OCI-LY3 (cell line): ENCODE results near the gene ATP2B1.

Experiments
- EZH2phosphoT487 ChIP-seq: fragments of 200-600 bp; shearing (Covaris generic); IDR thresholded peaks from 2 replicates; pipeline ENCODE4 v1.6.1; 2018; ENCODE audit warnings: antibody characterized with exemption, mixed run types, low read depth
- TF ChIP-seq, protein P1 (sequence below): fragments of 200-600, 300-600 bp; sonication (generic); IDR thresholded peaks from 2 replicates; pipeline ENCODE4 v1.5.1; 2014; ENCODE audit warnings: antibody characterized with exemption, low read length, low read depth

GRCh38 chr12:89657739-89658138 is 50.9 kb downstream of the ATP2B1 start:
- TF ChIP-seq, protein P1, sequence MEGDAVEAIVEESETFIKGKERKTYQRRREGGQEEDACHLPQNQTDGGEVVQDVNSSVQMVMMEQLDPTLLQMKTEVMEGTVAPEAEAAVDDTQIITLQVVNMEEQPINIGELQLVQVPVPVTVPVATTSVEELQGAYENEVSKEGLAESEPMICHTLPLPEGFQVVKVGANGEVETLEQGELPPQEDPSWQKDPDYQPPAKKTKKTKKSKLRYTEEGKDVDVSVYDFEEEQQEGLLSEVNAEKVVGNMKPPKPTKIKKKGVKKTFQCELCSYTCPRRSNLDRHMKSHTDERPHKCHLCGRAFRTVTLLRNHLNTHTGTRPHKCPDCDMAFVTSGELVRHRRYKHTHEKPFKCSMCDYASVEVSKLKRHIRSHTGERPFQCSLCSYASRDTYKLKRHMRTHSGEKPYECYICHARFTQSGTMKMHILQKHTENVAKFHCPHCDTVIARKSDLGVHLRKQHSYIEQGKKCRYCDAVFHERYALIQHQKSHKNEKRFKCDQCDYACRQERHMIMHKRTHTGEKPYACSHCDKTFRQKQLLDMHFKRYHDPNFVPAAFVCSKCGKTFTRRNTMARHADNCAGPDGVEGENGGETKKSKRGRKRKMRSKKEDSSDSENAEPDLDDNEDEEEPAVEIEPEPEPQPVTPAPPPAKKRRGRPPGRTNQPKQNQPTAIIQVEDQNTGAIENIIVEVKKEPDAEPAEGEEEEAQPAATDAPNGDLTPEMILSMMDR, result no peak
- TF ChIP-seq EZH2phosphoT487, result no peak
